ENCODE measurements around the gene CNTNAP5.

GRCh38 chr2:124309563-124310138, 284.6 kb downstream of the CNTNAP5 start:
- TF ChIP-seq CTCF (conservative IDR thresholded peaks at IDR 0.05; ENCODE audit: low read length) (no peak), EZH2phosphoT487 (IDR thresholded peaks at IDR 0.05; ENCODE audit: borderline replicate concordance) (no peak)
